ENCODE measurements around the gene CST11.

DNA sequence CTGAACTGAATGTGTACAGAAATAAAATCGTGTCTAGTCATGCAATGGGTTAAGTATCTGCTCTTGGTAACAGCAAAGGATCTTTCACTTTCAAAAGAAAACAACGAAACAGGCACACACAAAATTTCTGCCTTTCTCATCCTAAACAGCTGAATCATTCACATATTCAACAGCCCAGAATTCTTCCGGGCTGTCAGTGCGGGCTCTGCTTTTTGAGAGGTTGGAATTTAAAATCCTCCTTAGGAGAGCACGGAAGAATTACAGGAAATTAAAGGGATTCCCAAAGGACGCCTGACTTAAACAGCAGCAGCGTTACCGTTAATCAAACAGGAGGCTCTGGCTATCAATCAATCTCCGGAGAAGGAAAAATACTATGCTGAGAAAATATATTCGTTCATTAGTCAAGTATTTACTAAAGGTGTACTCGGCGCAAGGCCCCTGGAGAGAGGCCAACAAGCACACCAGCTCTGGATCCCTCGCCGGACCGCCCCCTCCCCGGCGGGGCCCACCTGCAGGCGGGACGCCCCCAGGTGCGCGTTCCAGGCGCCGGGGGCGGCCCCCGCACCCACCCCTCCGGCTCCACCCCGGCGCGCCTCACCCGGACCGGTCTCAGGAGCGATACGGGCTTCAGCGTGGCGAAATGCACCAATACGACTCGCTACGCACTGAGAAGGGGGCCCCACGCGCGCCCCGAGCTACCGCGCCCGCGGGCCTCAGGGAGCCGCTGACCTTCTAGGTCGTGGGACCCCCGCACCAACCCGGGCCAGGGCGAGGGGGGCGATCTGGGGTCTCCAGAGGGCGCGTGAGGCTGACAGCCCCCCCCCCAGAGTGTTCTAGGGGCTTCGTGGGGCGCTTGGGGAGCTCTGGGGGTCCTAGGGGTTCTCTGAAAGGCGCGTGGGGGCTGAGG lies 32.4 kb downstream of the CST11 start:
- TF ChIP-seq EP300 (IDR thresholded peaks at IDR 0.05) (peak in 1 of 2 donors; percentile 10), CTCF (IDR thresholded peaks at IDR 0.05) (no peak)

All from tibial nerve (tissue), 4 donors.